ENCODE results near the gene ST6GALNAC3. TPM values are rescaled to one million over a fixed set of nuclear protein-coding genes. Genes with fewer than 3 reads are reported as not detected.
"Not testable (repeated sequence)": the region's sequence is repeated elsewhere in the genome, so short reads cannot be mapped to it uniquely, and the experiment has no call there.

ST6GALNAC3 gene
- total RNA-seq, 2 donors from 2014 or later: 0.35 to 2.5 TPM

DNA sequence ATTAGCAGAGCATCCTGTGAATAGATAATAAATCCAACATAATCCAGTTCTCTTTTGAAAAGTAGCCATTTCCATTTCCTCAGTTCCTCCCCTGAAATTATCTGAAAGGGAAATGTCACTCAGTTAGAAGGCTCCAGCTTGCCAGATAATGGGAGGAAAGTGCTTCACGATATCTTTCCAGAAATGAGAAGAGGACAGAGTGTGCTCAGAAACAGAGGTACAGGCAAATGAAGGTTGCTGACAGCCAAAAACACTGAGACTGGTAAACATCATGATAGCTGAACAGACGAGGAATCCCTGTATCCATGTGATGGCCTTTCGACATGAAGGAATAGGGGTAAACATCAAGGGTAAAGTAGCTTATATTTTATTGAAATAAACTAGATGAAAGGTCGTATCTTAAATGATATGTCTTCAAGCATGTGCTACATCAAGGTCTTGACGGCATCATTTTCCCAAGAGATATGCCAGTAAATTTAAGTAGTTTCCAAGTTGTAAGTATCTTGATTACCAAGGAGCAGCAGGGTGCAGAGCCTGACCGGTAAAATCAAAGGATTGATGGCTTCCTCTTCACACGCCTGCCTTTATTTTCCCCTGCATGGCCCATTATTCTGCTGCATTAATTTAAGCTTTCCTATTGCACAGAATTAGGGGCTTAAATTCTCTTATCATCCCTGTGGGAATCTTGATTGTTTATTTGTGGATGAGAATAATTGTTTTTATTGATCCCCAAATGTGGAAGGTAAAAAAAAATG is 548.4 kb downstream of the ST6GALNAC3 start:
- ATAC-seq (replicated peaks in 1 of 2): no peak
- DNase-seq: no peak
- Mint-ChIP-seq H3K4me1 (ENCODE audit: low read depth) (no peaks in the 10 kb centered on the region), H3K9me3 (peaks cover 0 to 2% of the 10 kb centered on the region in 2 donors), H3K27ac (no peak overlapping the region), H3K36me3 (ENCODE audit: insufficient read depth in 2 of 2) (no peaks in the 10 kb centered on the region), H3K27me3 (ENCODE audit: low read depth) (no peaks in the 10 kb centered on the region), H3K4me3 (no peak overlapping the region)

DNA sequence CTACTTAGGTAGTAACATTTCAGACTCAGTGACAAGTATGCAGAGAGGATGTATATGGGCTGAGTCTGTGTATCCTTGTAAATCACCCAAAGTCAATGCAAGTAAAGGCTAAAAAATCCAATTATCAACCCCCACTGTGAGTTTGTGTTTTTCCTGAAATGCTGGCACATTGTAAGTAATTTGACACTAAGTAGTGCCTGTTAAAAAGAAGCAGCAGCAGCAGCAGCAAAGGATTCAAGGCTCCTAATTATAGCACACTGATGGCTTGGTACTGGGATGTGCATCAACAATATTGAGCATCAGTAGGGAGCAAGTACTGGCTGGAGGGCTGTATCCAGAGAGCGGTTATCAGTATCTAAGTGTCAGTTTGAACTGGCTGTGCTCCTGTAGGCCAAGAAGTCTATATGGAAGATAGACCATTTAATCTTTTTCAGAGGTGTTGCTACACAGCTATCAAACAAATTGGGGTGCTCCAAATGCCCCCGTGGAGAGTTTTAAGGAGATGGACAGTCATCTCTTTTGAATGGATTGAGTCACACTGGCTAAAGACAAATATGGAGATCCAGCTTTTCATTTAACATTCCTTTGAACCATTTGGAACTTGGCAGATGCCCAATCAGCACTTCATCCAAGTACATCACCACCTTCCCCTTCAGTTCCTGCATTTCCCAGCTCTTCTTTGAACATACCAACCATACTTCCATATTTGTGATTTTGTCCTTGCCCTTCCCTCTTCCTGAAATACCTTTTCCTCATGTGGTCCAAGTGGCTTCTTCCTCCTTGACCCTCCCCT is 551.5 kb downstream of the ST6GALNAC3 start:
- no peak overlapping the region for H3K27ac Mint-ChIP-seq
- no peak for ATAC-seq (replicated peaks in 1 of 2)
- H3K27me3 Mint-ChIP-seq (ENCODE audit: low read depth): no peaks in the 10 kb centered on the region
- H3K4me1 Mint-ChIP-seq (ENCODE audit: low read depth): no peaks in the 10 kb centered on the region
- no peak for DNase-seq
- H3K4me3 Mint-ChIP-seq: no peak overlapping the region
- H3K9me3 Mint-ChIP-seq: peaks cover 0 to 2% of the 10 kb centered on the region in 2 donors
- no peaks in the 10 kb centered on the region for H3K36me3 Mint-ChIP-seq (ENCODE audit: insufficient read depth in 2 of 2)

DNA sequence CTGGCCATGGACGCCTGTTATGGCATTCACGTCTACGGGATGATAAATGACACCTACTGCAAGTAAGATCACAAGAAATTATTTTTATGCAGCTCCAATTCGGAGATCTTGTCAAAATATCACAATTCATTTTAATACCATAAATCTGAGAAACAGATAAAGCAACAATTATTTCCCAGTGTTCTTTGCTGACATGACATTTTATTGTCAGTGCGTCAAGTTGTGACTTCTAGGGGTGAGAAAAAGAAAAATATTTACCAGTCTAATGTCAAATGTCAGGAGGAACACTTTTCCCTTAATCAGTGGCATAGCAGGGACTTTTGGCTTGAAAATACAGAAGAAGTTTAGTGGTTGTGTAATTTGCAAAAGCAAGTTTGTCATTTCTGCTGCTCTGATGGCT is 553.0 kb downstream of the ST6GALNAC3 start:
- no peak for ATAC-seq (replicated peaks in 1 of 2)
- H3K27ac Mint-ChIP-seq: no peak overlapping the region
- no peak for DNase-seq
- no peaks in the 10 kb centered on the region for H3K4me1 Mint-ChIP-seq (ENCODE audit: low read depth)
- H3K4me3 Mint-ChIP-seq: no peak overlapping the region
- H3K27me3 Mint-ChIP-seq (ENCODE audit: low read depth): no peaks in the 10 kb centered on the region
- H3K36me3 Mint-ChIP-seq (ENCODE audit: insufficient read depth in 2 of 2): no peaks in the 10 kb centered on the region
- H3K9me3 Mint-ChIP-seq: peaks cover 0 to 2% of the 10 kb centered on the region in 2 donors

DNA sequence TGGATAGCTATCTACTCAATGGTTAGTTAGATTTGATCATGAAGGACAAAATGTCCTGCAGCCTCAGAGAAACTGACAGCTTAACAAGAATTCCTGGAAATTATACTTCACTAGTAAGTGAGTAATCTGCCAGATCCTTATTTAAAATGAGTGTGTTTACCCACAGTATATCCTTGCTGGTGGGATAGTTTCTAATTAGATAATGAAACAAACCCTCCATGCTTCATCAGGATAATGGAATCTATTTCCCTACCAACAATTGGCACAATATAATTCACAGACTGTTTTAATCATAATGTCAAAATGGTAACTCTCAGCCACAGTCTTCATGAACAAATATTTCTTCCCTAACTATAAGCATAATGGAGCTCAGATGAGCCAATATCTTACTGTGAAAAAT is 553.4 kb downstream of the ST6GALNAC3 start:
- H3K4me1 Mint-ChIP-seq (ENCODE audit: low read depth): no peaks in the 10 kb centered on the region
- ATAC-seq (replicated peaks in 1 of 2): no peak
- no peak overlapping the region for H3K4me3 Mint-ChIP-seq

DNA sequence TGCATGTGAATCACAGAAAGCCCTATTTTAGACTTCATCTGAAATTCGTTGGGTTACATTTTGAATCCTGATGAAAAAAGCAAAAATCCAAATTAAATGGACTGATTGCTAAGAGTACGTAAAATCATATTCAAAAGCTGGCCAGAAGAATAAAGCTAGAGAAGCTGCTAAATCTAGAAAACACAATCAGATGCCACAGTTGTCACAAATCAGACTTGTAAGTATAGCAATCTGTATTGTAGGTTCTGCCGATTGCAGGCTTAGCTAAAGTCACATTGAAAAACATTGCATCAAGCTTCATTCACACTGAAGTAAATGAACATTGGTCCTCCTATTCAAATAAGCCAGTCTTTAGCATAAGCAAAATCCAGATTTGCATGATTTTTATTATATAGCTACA is 557.6 kb downstream of the ST6GALNAC3 start:
- H3K4me1 Mint-ChIP-seq (ENCODE audit: low read depth): peaks cover 11% of the 10 kb centered on the region
- H3K27ac Mint-ChIP-seq: no peak overlapping the region
- no peak overlapping the region for H3K4me3 Mint-ChIP-seq
- no peaks in the 10 kb centered on the region for H3K9me3 Mint-ChIP-seq
- no peaks in the 10 kb centered on the region for H3K27me3 Mint-ChIP-seq (ENCODE audit: low read depth)
- no peaks in the 10 kb centered on the region for H3K36me3 Mint-ChIP-seq (ENCODE audit: insufficient read depth in 2 of 2)
- DNase-seq: no peak
- no peak for ATAC-seq (replicated peaks in 1 of 2)

More for the DNA sequence above, 553.4 kb downstream of the ST6GALNAC3 start:
- no peak overlapping the region for H3K27ac Mint-ChIP-seq
- H3K9me3 Mint-ChIP-seq: peaks cover 0 to 2% of the 10 kb centered on the region in 2 donors
- H3K36me3 Mint-ChIP-seq (ENCODE audit: insufficient read depth in 2 of 2): no peaks in the 10 kb centered on the region
- no peaks in the 10 kb centered on the region for H3K27me3 Mint-ChIP-seq (ENCODE audit: low read depth)
- DNase-seq: no peak

DNA sequence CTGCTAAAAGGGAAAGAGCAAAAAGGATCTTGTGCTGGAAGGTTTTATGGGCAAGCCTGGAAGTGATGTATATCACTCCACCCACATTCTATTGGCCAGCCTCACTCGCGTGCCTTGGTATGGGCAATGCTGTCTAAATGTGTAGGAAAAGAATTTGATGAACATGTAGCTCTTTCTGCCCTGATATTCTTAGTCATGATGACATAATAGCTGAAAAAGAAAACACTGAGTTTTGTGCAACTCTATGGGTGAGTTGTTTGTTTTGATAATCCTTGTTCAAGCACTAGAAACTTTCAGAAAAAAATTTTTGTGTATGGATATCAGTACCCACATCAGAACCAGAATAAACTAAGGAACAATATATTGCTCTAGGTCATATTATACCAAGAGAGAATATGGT is 561.2 kb downstream of the ST6GALNAC3 start:
- no peaks in the 10 kb centered on the region for H3K36me3 Mint-ChIP-seq (ENCODE audit: insufficient read depth in 2 of 2)
- H3K4me3 Mint-ChIP-seq: no peak overlapping the region
- peaks cover 17% of the 10 kb centered on the region for H3K4me1 Mint-ChIP-seq (ENCODE audit: low read depth)
- H3K27me3 Mint-ChIP-seq (ENCODE audit: low read depth): no peaks in the 10 kb centered on the region
- H3K9me3 Mint-ChIP-seq: no peaks in the 10 kb centered on the region
- DNase-seq (no peak), ATAC-seq (replicated peaks in 1 of 2) (no peak)
- no peak overlapping the region for H3K27ac Mint-ChIP-seq

DNA sequence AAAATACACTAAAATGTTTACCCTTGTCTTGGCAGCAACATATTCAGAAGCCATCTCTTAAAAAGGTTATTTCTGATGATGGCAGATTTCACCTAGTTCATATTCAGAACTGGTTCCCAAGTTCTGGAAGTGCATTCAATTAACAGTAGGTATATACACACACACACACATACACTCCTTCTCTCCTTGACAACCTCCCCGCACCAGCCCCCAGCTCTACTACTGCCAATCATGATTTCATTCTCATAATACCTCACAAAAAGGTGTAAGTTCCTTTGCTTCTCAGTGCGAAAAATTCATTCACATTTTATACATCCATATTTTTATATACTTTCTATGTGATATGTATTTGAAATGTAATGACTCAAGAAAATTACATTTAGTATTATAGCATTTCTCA is 564.6 kb downstream of the ST6GALNAC3 start:
- Mint-ChIP-seq H3K4me3 (no peak overlapping the region), H3K27ac (no peak overlapping the region), H3K27me3 (ENCODE audit: low read depth) (no peaks in the 10 kb centered on the region), H3K4me1 (ENCODE audit: low read depth) (peaks cover 17% of the 10 kb centered on the region), H3K36me3 (ENCODE audit: insufficient read depth in 2 of 2) (peaks cover 0 to 3% of the 10 kb centered on the region in 2 donors), H3K9me3 (peaks cover 0 to 2% of the 10 kb centered on the region in 2 donors)
- DNase-seq (no peak), ATAC-seq (replicated peaks in 1 of 2) (no peak)

DNA sequence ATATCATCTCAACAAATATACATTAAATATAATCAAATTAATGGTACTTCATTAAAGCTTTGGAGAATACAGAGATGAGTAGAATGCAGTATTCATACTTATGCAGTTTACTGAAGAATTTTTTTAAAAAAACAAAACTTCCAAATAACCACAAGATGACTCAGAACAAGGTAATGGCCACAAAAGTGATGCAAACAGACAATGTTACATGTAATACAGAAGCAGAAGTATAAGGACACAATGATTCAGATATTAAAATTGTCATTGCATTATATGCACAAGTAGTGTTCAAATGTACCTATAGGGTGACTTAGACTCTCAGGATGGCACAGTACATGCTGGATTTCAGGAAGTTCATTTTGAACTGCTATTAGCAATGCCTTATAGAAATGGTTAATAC is 565.5 kb downstream of the ST6GALNAC3 start:
- ATAC-seq (replicated peaks in 1 of 2): peak; percentile 30 to 55
- Mint-ChIP-seq H3K4me3 (no peak overlapping the region), H3K36me3 (ENCODE audit: insufficient read depth in 2 of 2) (peaks cover 0 to 3% of the 10 kb centered on the region in 2 donors), H3K9me3 (peaks cover 0 to 2% of the 10 kb centered on the region in 2 donors), H3K27ac (no peak overlapping the region), H3K4me1 (ENCODE audit: low read depth) (peaks cover 17% of the 10 kb centered on the region), H3K27me3 (ENCODE audit: low read depth) (no peaks in the 10 kb centered on the region)
- DNase-seq: no peak

DNA sequence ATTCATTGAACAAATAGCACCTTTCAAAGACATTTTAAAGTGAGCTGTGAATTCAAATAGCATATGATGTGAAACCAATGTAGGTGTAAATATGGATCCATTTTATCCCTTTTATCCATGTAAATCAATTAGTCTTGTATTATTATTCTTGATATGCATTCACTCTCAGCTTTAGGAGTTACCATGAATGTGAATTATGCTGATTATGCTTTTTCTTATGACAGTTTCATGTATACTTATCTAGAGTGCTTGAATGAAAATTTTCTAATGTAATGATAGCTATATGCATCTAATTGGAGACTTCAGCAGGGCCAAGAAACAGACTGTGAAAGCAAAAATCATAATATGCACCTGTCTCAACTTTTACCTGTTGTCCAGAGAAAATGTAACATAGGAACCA is 566.2 kb downstream of the ST6GALNAC3 start:
- Mint-ChIP-seq H3K9me3 (peaks cover 0 to 2% of the 10 kb centered on the region in 2 donors), H3K4me3 (no peak overlapping the region), H3K4me1 (ENCODE audit: low read depth) (peaks cover 15% of the 10 kb centered on the region), H3K27ac (no peak overlapping the region), H3K36me3 (ENCODE audit: insufficient read depth in 2 of 2) (peaks cover 0 to 3% of the 10 kb centered on the region in 2 donors), H3K27me3 (ENCODE audit: low read depth) (no peaks in the 10 kb centered on the region)
- no peak for ATAC-seq (replicated peaks in 1 of 2)
- DNase-seq: no peak

DNA sequence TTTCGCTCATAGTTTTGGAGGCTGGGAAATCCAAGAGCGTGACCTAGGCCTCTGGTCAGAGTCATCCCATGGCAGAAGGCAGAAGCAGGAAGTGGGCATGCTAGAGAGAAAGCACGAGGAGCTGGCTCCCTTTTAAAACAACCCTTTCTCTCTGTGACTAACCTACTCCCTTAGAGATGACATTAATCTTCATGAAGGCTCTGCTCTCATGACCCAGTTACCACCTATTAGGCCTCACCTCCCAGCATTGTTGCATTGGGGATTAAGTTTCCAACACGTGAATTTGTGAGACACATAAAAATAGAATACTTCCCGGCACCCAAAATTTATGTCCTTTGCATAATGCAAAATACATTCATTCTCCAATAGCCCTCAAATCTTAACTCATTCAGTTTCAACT is 569.6 kb downstream of the ST6GALNAC3 start:
- Mint-ChIP-seq H3K36me3 (ENCODE audit: insufficient read depth in 2 of 2) (peaks cover 0 to 3% of the 10 kb centered on the region in 2 donors), H3K27me3 (ENCODE audit: low read depth) (peaks cover 5% of the 10 kb centered on the region), H3K4me1 (ENCODE audit: low read depth) (peaks cover 6% of the 10 kb centered on the region), H3K4me3 (no peak overlapping the region), H3K27ac (no peak overlapping the region), H3K9me3 (peaks cover under 1 to 2% of the 10 kb centered on the region in 2 donors)
- DNase-seq: no peak
- no peak for ATAC-seq (replicated peaks in 1 of 2)

DNA sequence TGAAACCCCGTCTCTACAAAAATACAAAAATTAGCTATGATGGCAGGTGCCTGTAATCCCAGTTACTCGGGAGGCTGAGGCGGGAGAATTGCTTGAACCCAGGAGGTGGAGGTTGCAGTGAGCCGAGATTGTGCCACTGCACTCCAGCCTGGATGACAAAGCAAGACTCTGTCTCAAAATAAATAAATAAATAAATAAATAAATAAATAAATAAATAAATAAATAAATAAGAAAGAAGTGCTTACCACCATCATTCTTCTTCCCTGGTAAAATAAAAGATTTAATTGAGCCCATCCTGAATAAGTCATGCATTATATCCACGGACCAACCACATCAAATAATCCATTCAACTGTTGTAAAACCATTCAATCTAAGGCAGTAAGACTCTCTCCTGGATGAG is 578.3 kb downstream of the ST6GALNAC3 start:
- not testable (repeated sequence) for H3K27ac Mint-ChIP-seq; H3K36me3 Mint-ChIP-seq (ENCODE audit: insufficient read depth in 2 of 2); DNase-seq; H3K27me3 Mint-ChIP-seq (ENCODE audit: low read depth); H3K4me3 Mint-ChIP-seq; H3K9me3 Mint-ChIP-seq; ATAC-seq (replicated peaks in 1 of 2); H3K4me1 Mint-ChIP-seq (ENCODE audit: low read depth)

DNA sequence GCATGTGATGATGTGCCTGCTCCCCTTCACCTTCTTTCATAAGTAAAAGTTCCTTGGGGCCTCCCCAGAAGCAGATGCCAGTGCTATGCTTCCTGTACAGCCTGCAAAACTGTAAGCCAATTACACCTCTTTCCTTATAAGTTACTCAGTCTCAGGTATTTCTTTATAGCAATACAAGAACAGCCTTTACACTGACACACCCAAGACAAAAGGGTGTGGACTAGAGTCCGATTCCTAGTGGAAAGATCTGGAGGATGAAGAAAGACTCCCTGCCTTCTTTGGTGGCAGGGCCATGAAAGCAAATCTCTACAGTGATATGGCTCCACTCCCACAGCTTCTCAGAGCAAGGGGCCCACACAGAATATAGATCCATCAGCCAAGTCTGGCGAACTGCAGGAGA is 583.1 kb downstream of the ST6GALNAC3 start:
- DNase-seq (no peak), ATAC-seq (replicated peaks in 1 of 2) (no peak)
- Mint-ChIP-seq H3K27ac (no peak overlapping the region), H3K4me1 (ENCODE audit: low read depth) (no peaks in the 10 kb centered on the region), H3K27me3 (ENCODE audit: low read depth) (no peaks in the 10 kb centered on the region), H3K36me3 (ENCODE audit: insufficient read depth in 2 of 2) (no peaks in the 10 kb centered on the region), H3K9me3 (peaks cover 0 to 3% of the 10 kb centered on the region in 2 donors), H3K4me3 (no peak overlapping the region)

DNA sequence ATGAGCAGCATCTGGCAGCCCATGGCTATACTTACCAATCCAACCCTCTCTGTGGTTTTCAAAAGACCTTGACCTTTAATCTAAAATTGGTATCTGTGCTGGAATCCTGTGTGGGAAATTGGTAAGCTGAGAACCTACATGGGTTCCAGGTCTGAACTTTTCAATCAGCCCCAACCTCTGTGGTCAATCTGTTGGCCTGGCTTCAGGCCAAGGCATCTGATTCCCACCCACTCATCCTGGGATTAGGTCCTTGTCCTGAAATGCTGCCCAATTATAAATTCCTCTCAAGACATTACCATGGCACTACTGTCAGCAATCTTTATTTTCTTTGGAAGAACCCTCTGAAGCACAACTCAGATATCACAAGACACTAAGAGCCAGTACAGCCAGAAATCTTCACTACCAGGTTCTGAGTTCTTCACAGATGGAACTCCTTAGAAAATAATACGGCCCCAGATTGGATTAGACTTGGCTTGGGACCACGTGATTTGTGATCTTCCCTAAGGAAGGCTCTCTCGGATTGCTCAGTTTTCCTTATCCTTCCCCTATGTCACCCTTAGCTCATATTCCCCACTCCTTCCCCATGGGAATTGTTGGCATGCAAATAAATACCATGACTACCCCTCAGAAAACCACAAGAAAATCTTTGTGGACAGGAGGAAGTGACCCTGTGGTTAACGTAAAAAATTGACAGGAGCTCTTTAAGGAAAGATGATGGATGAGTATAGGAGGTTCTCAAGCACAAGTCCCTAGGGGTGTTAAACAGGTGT is 584.8 kb downstream of the ST6GALNAC3 start:
- Mint-ChIP-seq H3K27me3 (ENCODE audit: low read depth) (no peaks in the 10 kb centered on the region), H3K27ac (no peak overlapping the region), H3K4me3 (no peak overlapping the region), H3K36me3 (ENCODE audit: insufficient read depth in 2 of 2) (no peaks in the 10 kb centered on the region), H3K4me1 (ENCODE audit: low read depth) (no peaks in the 10 kb centered on the region), H3K9me3 (peaks cover 2 to 4% of the 10 kb centered on the region in 2 donors)
- ATAC-seq (replicated peaks in 1 of 2) (no peak), DNase-seq (no peak)
